MM.1S (cell line): Measurements from ENCODE around the gene CTU2.

Experiments
- CTCF ChIP-seq: fragments of 300-600 bp; sonication (generic); IDR thresholded peaks from 2 replicates; pipeline ENCODE4 v1.5.1; 2016; ENCODE audit warnings: antibody characterized with exemption, low read length, mixed read lengths
- EZH2 ChIP-seq: fragments of 300-600 bp; sonication (generic); optimal IDR thresholded peaks from 2 replicates; pipeline ENCODE3; 2017; ENCODE audit warnings: low read depth, mild to moderate bottlenecking, antibody characterized with exemption, low read length, mixed read lengths
- EZH2phosphoT487 ChIP-seq: fragments of 300-600 bp; sonication (generic); IDR thresholded peaks from 2 replicates; pipeline ENCODE4 v1.6.1; 2018; ENCODE audit warnings: antibody characterized with exemption, low read length

GRCh38 chr16:88681709-88682451 is 24.4 kb upstream of the CTU2 start:
- no peak for TF ChIP-seq CTCF
- TF ChIP-seq EZH2: no peak
- no peak for TF ChIP-seq EZH2phosphoT487
